Urothelium cell line (cell line): Measurements from ENCODE around the gene RLIM.

Experiments used
- DNase-seq: peaks from one replicate; pipeline ENCODE4 v3.0.0; 2011; ENCODE audit warnings: low spot score, mixed read lengths
- FAIRE-seq: peaks from 2 replicates; lab custom pipeline; 2011; peaks lifted over from hg19 to GRCh38; lab: Jason Lieb, UNC

RLIM gene

GRCh38 chrX:74536832-74537371 is 77.5 kb downstream of the RLIM start:
- DNase-seq (no peak), FAIRE-seq (no peak)

- DNase-seq (peak; percentile 89), FAIRE-seq (no peak)
Observed at GRCh38 chrX:74536152-74536831, 78.1 kb downstream of the RLIM start.

- FAIRE-seq (no peak), DNase-seq (peak; percentile 64)
Observed at GRCh38 chrX:74535408-74536151, 78.8 kb downstream of the RLIM start.
